ENCODE data around the gene RMDN2.
"Not testable (repeated sequence)": the region's sequence is repeated elsewhere in the genome, so short reads cannot be mapped to it uniquely, and the experiment has no call there.

The RMDN2 gene

GRCh38 chr2:37997629-37998028, 72.5 kb downstream of the RMDN2 start:
- DNase-seq, result no peak

DNA sequence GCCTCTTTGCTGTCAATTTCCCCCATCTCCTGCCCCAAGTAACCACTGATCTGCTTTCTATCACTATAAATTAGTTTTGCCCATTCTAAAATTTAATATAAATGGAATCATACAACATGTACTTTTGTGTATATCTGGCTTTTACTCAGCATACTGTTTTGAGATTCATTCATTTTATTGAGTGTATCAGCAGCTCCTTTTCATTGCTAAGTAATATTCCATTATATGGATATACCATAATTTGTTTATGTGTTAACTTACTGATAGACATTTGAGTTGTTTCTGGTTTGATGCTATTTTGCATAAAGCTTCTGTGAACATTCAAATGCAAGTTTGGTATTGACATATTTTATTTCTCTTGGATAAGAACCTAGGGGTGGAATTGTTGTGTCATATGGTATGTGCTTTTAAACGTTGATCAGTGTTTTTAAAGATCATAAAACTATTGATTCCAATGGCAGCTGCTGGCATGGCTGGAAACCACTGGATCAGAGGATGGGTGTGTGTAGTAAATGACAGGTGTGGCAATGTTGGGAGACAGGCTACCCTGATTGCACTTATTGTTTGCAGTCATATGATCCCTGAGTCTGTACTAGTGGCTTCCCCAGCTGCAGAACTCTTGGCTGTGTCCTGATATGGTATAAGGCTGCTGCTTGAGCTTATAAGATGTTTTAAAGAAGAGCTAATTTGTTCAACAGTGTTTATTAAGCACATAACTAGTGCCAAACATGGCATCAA, 75.6 kb downstream of the RMDN2 start:
- no peak for DNase-seq

GRCh38 chr2:38010187-38010586, 85.1 kb downstream of the RMDN2 start:
- DNase-seq, result not testable (repeated sequence)

GRCh38 chr2:38010995-38011394, 85.9 kb downstream of the RMDN2 start:
- DNase-seq, result no peak

DNA sequence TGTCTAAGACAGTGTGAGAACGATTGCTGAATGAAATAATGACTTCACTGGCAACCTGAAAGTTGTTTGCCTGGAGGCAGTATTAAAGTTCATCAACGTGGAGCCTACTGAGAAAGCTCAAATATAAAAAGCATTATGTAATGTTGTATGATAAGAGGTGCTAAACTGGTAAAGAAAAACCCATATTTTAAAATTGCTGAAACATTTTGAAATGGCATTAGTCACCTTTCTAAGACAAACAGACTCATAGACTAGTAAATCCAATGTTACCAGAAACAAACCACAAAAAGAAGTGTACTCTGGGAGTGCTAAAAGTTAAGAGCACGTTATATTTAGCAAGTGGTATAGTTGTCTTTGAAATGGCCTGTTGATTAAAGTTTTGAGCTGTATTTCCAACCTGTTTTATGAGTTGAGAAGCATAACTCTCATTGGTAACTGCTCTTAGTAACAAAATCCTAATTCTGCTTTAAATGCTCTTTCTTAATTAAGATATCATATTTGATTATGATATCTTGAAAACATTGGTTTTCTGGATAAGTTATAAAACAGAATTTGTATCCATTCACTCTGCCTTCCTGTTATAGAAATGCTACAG, 88.2 kb downstream of the RMDN2 start:
- no peak for DNase-seq

DNA sequence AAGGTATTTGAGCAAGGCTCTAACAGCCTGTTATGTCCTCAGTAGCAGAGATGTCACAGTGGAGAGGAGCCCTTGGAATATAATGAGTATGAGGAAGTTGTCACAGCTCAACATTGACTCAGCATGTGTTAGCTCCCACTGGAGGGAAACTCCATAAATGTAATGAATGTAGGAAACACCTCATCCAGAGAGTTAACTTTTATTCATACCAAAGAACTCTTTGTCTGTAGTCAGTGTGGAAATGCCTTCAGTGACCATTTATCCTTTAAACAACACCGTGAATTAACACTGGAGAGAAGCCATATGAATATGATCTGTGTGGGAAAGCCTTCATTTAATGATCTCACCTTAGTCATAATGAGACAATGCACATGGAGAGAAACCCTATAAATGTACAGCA, 91.1 kb downstream of the RMDN2 start:
- no peak for DNase-seq

DNA sequence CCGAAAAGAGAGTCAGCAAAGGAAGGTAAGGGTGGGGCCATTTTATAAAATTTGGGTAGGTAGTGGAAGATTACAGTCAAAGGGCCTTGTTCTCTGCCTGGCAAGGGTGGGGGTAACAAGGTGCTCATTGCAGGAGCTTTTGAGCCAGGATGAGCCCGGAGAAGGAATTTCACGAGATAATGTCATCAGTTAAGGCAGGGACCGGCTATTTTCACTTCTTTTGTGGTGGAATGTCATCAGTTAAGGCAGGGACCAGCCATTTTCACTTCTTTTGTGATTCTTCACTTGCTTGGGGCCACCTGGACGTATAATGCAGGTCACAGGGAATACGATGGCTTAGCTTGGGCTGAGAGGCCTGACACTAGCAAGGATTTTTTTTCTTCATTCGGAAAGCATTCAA, 92.7 kb downstream of the RMDN2 start:
- DNase-seq, result no peak

GRCh38 chr2:38020359-38021069, 95.4 kb downstream of the RMDN2 start:
- DNase-seq, result not testable (repeated sequence)

DNA sequence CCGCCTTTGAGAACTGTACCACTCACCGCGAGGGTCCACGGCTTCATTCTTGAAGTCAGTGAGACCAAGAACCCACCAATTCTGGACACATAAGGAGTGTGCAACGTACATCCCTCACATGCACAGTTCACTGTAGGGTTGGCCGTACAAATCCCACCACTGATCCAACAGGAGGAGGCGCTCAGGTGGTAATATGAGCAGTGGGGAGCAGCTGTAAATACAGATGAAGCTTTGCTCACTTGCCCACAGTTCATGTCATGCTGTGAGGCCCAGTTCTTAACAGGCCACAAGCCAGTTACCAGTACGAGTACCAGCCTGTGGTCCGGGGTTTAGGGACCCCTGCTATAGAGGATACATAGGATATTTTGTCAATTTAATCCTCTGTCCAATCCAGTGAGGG, 96.5 kb downstream of the RMDN2 start:
- no peak for DNase-seq

DNA sequence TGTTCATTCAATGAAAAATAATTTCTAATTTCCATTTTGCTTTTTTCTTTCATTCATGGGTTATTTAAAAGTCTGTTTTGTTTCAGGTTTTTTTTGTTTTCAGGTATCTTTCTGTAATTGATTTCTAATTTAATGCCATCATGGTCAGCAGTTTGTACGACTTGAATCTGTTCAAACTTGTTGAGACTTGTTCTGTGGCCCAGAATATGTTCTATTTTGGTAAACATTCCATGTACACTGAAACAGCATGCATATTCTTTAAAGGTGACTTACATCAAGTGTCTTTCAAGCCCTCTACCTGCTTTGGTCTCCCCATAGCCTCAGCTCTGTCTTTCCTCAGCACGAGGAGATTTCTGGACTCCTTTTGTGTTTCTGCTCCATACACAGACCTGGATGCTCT, 101.8 kb downstream of the RMDN2 start:
- DNase-seq, result no peak

GRCh38 chr2:38028829-38029228, 103.7 kb downstream of the RMDN2 start:
- no peak for DNase-seq

DNA sequence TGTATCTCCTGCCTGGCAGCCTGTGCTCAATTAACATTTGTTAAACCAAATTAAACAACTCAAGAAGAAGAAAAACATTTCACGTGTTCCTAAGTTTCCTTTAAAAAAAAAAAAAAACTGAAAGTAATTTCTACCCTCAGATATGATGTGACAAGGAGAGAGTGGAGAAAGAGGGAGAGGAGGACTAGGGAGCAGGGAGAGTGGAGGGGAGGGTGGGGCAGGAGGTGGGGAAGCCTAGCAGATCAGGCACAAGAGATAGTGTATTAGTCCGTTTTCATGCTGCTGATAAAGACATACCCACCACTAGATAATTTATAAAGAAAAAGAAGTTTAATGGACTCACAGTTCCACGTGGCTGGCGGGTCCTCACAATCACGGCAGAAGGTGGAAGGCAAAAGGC, 104.4 kb downstream of the RMDN2 start:
- no peak for DNase-seq

GRCh38 chr2:38030635-38031355, 105.7 kb downstream of the RMDN2 start:
- DNase-seq, result no peak

GRCh38 chr2:38032946-38033345, 107.9 kb downstream of the RMDN2 start:
- DNase-seq, result no peak

- DNase-seq, result no peak
Observed at GRCh38 chr2:38033646-38034045, 108.6 kb downstream of the RMDN2 start.

DNA sequence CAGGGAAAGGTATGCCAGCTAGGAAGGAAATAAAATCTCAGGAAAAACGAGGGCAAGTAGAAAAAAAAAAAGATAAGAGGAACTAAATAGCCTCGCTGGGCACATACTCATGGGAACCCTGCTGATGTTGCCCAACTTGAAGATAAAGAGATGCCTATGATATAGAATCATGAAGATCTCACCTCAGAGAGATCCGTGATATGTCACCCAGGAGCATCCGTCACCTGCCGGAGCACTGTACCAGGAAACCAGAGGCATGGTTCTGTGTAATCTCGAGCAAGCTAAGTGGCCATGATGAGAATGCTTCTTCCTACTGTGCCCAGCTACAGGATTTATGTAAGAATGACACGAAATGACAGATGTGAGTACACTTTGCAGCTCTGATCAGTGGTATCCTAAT, 110.9 kb downstream of the RMDN2 start:
- DNase-seq, result no peak

GRCh38 chr2:38037325-38037724, 112.2 kb downstream of the RMDN2 start:
- DNase-seq, result no peak

DNA sequence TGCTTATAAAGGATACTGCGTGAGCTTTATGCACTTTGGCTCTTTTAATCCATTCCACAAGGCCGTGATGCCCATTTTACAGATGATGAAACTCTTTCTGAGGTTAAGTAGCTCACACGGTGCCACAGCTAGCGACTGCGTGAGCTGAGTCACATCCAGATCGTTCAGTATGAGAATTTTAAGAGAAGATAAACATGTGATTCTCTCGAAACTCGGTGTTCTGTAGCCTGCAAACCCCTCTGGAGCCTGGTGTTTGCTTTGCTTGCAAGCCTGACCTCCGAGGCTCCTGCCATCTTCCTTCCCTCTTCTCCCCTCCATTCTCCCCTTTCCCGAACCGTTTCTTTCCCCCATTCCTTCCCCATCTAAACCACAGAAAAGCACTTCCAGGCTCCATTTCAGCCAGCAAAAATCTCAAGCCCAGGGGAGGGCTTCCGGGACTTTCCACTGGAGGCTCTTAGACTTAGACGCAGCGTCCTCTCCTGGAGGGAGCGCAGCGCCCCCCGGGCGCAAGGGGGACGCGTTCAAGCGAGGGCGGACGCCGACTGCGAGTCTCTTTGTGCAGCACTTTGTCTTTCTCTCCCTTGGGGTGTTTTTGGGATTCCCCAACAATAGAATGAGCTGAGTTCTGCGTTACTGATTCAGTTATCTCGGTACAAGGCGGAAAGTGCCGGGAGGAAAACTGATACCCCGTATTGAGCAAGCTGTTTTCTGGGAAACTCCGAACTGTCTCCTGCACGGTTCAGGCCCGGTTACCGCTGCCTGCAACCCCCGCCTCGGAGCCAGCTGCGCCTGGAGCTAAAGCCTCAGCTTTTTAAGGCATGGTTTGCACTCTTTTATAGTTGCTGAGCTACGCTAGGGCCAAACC, 112.9 kb downstream of the RMDN2 start:
- no peak for DNase-seq

- no peak for DNase-seq
Observed at GRCh38 chr2:38038682-38039081, 113.6 kb downstream of the RMDN2 start.

DNA sequence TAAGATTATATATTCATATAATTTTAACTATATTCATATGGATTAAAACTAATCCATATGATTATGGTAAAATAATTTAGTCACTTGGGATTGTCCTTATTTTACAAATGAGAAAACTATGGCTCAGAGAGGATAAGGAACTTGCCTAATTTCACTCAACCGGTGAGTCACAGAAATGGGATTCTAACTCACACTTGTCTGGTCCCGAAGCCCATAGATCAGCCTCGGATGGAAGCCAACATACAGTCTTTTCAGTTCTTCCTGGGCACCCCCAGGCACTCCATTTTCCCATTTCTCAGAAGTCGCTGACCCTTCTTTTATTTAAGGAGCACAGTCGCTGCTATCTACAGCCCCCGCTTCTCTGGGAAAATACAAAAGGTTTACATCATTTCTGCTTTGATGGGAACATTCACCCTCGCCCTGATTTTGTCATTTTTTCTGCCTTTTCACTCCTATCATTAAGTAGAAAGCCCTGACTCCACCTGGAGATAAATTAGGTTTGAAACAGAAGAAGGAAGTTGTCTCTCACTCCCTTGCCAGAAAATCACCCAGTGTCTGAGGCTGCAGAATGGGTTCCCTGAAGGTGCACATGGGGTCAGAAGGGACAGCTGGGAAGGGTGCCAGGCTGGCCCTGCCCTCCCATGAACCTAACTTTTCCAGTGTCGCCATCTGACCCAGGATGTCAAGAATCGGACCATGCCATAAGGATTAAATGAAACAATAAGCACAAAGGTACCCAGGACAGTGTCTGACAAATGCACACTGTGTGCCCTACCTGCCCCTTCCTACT, 114.2 kb downstream of the RMDN2 start:
- no peak for DNase-seq

DNA sequence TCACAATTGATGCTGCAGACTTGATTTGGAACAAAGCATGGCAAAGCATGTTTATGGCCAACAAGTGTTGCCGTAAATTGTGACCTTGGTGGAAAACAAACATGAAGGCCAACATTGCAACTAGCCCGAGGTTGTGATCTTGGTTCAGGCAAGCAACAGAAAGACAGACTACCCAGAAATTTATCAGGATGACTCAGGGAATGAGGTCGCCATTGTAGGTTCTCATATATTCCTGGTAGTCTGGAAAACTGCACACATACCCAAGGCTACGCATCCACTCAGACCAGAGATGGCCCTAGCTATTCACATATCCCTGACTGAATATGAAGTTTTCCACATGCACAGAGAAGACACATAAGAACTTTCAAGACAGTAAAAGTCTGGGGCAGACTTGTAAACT, 120.7 kb downstream of the RMDN2 start:
- DNase-seq, result no peak

DNA sequence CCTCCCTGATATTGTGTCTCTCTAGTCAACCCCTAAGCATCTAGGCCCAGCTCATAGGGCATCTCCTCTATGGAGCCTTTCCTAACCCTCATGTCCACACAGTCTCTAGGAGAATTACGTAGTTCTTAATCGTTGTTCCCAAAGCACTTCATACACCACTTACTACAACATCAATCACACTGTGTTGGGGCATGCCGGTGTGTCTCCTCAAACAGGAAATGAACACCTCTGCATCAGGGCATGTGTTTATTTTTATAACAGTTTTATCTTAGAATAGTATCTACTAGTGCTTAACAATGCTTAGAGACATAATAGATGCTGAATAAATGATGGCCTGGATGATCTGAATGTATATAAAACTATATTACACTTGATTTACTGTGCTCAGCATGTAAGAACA, 131.1 kb downstream of the RMDN2 start:
- no peak for DNase-seq
